Ovary (tissue), 3 donors: ENCODE measurements around the gene GNAI1.

Source experiments
- POLR2A ChIP-seq: fragments of 450-650 bp; IDR thresholded peaks from one replicate; pipeline ENCODE4 v1.6.1; 2017; ENCODE audit warnings: antibody characterized with exemption, mild to moderate bottlenecking, moderate library complexity
- TF ChIP-seq, protein P1 (sequence below), 3 donors: fragments of 450-650 bp in 2 of 3; fragments of 200-600 bp in 1 of 3; IDR thresholded peaks; one replicate each; pipeline versions ENCODE4 v1.5.1 to v1.8.0; 2016 to 2022; ENCODE audit warnings: antibody characterized with exemption in 3 of 3, mild to moderate bottlenecking in 1 of 3
- donor health status: DM: no; HTN: no; CAD: no.

DNA sequence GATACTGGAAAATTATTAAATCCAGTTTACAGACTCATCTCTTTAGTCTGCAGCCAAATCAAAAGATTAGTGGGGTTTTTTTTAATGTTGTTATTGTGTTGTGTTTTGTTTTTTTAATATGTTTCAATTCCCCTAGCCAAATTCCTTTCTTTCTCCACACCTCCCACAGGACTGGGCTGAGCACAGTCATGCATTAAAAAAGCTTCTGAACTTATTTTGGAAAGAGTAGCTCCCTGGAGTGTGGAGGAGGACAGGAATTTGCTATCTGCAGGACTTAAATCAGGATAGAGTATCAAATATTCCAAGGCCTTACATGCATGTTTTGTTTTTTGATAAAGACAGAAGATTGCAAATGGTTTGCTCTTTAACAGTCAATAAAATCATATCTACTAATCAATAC lies 90.7 kb downstream of the GNAI1 start:
- TF ChIP-seq POLR2A, result no peak
- TF ChIP-seq, protein P1, sequence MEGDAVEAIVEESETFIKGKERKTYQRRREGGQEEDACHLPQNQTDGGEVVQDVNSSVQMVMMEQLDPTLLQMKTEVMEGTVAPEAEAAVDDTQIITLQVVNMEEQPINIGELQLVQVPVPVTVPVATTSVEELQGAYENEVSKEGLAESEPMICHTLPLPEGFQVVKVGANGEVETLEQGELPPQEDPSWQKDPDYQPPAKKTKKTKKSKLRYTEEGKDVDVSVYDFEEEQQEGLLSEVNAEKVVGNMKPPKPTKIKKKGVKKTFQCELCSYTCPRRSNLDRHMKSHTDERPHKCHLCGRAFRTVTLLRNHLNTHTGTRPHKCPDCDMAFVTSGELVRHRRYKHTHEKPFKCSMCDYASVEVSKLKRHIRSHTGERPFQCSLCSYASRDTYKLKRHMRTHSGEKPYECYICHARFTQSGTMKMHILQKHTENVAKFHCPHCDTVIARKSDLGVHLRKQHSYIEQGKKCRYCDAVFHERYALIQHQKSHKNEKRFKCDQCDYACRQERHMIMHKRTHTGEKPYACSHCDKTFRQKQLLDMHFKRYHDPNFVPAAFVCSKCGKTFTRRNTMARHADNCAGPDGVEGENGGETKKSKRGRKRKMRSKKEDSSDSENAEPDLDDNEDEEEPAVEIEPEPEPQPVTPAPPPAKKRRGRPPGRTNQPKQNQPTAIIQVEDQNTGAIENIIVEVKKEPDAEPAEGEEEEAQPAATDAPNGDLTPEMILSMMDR (IDR thresholded peaks at IDR 0.05), result no peak
